PC-9 (cell line): Measurements from ENCODE around the gene FLYWCH2.

Experiments used
- EZH2 ChIP-seq: fragments of 200-600 bp; sonication (generic); IDR thresholded peaks from 2 replicates; pipeline ENCODE4 v1.8.0; 2017; ENCODE audit warnings: antibody characterized with exemption, low read depth
- TF ChIP-seq, protein P1 (sequence below): fragments of 200-600 bp; sonication (generic); conservative IDR thresholded peaks from 2 replicates; pipeline ENCODE4 v1.6.1; 2017; ENCODE audit warnings: mixed run types, antibody characterized with exemption, mild to moderate bottlenecking, moderate library complexity

DNA sequence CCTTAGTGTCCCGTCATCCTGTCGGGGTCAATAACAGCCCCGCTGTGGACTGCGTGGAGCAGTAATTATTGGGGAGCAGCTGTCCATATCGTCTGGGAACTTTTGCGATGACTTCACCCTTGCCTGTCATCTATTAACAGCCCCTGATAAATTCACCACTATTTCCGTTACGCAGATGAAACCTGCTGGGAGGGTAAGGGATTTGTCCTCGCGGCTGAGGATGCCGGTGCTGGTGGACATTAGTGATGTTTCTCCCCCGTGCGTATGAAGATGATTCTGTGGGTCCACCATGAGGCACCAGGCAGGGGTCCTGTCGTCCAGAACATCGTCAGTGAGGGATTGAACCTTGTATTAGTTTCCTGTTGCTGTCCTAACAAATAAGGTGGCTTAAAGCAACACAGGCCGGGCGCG is 1.0 kb downstream of the FLYWCH2 start:
- TF ChIP-seq, protein P1, sequence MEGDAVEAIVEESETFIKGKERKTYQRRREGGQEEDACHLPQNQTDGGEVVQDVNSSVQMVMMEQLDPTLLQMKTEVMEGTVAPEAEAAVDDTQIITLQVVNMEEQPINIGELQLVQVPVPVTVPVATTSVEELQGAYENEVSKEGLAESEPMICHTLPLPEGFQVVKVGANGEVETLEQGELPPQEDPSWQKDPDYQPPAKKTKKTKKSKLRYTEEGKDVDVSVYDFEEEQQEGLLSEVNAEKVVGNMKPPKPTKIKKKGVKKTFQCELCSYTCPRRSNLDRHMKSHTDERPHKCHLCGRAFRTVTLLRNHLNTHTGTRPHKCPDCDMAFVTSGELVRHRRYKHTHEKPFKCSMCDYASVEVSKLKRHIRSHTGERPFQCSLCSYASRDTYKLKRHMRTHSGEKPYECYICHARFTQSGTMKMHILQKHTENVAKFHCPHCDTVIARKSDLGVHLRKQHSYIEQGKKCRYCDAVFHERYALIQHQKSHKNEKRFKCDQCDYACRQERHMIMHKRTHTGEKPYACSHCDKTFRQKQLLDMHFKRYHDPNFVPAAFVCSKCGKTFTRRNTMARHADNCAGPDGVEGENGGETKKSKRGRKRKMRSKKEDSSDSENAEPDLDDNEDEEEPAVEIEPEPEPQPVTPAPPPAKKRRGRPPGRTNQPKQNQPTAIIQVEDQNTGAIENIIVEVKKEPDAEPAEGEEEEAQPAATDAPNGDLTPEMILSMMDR, result no peak
- TF ChIP-seq EZH2, result no peak
